Testis (tissue), 3 donors: ENCODE measurements around the gene CYB5R2. TPM values are rescaled to one million over a fixed set of nuclear protein-coding genes. Genes with fewer than 3 reads are reported as not detected.

Source experiments
- DNase-seq: peaks from one replicate; pipeline ENCODE4 v3.0.0-alpha.2; 2019
- H3K27ac ChIP-seq, 2 donors: fragments of 200-600 bp; sonication (generic); one replicate each; pipeline ENCODE4 v1.5.1; 2019
- H3K27me3 ChIP-seq: fragments of 200-600 bp; sonication (generic); one replicate; pipeline ENCODE4 v1.5.1; 2019
- H3K36me3 ChIP-seq: fragments of 200-600 bp; sonication (generic); one replicate; pipeline ENCODE4 v1.5.1; 2017; ENCODE audit warnings: low read depth; ENCODE audit errors: missing control alignments
- H3K4me1 ChIP-seq: fragments of 200-600 bp; sonication (generic); one replicate; pipeline ENCODE4 v1.5.1; 2019
- H3K4me3 ChIP-seq, 2 donors: fragments of 200-600 bp; sonication (generic); one replicate each; pipeline ENCODE4 v1.5.1; 2017 to 2019
- H3K9me3 ChIP-seq: fragments of 200-600 bp; sonication (generic); one replicate; pipeline ENCODE4 v1.5.1; 2017
- CTCF ChIP-seq, 3 experiments: fragments of 450-650 bp in 2 of 3; fragments of 200-600 bp in 1 of 3; sonication (generic) in 1 of 3; IDR thresholded peaks; one replicate each; pipeline ENCODE4 v1.5.1; 2016 to 2019; ENCODE audit warnings: antibody characterized with exemption in 3 of 3, mild to moderate bottlenecking in 2 of 3, moderate library complexity in 1 of 3
- POLR2A ChIP-seq: fragments of 450-650 bp; IDR thresholded peaks from one replicate; pipeline ENCODE4 v1.6.1; 2017; ENCODE audit warnings: antibody characterized with exemption, mild to moderate bottlenecking, moderate library complexity
- WGBS, 2 donors: methylation state at CpG; one replicate each; pipeline ENCODE4 v1.1.5; 2018; 5-methylcytosine and 5-hydroxymethylcytosine counted together
- intact Hi-C: fragments of 100-400 bp; cut with DNase I; formaldehyde crosslinking; loops from one replicate; pipeline ENCODE4 v1.15.1; 2023; ENCODE audit warnings: low total_unique reads
- polyA plus RNA-seq: library from polyadenylated mRNA; stranded (reverse); fragments of 350-450 nt; fragmentation: Illumina TruSeq; extraction: RNeasy Lipid Tissue Mini Kit (QIAGEN cat#74804); gene quantifications from one replicate; pipeline ENCODE4 v1.2.3, GENCODE V29; 2014; ENCODE audit warnings: low read depth, low replicate concordance; ENCODE audit not compliant: insufficient read depth
- total RNA-seq, 2 donors: library from RNA; depleted of rRNA; stranded (reverse); fragments of >200 nt; gene quantifications; one replicate each; pipeline ENCODE4 v1.2.3, GENCODE V29; 2016

CYB5R2 gene
- total and polyA plus RNA-seq, 3 donors from 2014 or later = 140 to 263 (median 190) TPM

DNA sequence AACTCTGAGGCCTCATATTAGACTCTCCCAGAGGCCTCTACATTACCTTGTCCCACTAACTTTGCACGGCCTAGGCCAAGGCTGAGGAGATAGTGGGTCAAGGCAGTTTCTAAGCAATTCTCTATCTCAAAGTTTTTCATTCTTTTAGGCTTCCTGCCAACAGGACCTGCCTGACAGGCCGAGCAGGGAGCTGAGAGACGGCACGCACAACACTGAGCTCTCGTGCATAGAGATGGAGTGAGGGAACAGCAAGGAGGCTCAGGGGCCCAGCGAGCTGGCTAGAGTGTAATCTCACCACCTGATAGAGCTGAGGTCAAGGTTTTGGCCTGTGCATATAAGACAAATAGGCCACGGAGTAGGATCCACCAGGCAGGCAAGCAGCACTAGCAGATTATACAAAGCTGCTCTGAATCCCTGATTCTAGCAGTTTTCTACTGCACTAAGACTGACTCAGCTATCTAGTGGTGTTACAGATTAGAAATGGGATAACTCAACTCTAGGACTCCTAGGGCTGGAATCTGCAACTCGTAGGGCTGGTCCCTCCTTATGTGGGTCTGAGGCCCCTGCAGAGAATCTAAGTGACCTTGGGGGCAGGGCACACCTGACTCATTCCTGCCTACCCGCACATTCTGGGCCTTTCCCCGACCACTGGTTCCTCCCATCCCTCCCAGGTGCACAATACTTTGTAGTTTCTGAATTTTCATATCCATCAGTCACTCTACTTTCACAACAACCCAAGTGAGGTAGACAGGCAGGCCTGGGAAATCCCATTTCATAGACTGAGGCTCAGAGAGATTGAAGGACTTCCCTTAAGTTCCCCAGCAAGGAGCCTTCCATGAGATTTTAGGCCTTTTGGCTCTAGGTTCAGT, 1.7 kb downstream of the CYB5R2 start:
- TF ChIP-seq POLR2A (no peak), CTCF (IDR thresholded peaks at IDR 0.05) (no peak)
- Histone ChIP-seq H3K27ac (peak overlapping the region; percentile 52 to 75), H3K27me3 (no peaks in the 10 kb centered on the region), H3K4me3 (no peak overlapping the region), H3K4me1 (peaks cover 25% of the 10 kb centered on the region), H3K9me3 (no peaks in the 10 kb centered on the region), H3K36me3 (no peaks in the 10 kb centered on the region)
- intact Hi-C loops = no loop called here
- peak; percentile 62 for DNase-seq
- 43 to 63% methylated on average over 10 of the region's 10 CpGs for WGBS, 2 donors

- 69 to 71% methylated on average over 4 of the region's 4 CpGs for whole genome bisulfite sequencing, 2 donors
- Histone ChIP-seq H3K27me3 (no peaks in the 10 kb centered on the region), H3K9me3 (no peaks in the 10 kb centered on the region), H3K36me3 (no peaks in the 10 kb centered on the region), H3K27ac (peak overlapping the region in 1 of 2 donors; percentile 52), H3K4me1 (peaks cover 25% of the 10 kb centered on the region), H3K4me3 (no peak overlapping the region)
- intact Hi-C loops = no loop called here
- no peak for DNase-seq
- TF ChIP-seq POLR2A (no peak), CTCF (IDR thresholded peaks at IDR 0.05) (no peak)
Observed at GRCh38 chr11:7670641-7671040, 2.7 kb downstream of the CYB5R2 start.

DNA sequence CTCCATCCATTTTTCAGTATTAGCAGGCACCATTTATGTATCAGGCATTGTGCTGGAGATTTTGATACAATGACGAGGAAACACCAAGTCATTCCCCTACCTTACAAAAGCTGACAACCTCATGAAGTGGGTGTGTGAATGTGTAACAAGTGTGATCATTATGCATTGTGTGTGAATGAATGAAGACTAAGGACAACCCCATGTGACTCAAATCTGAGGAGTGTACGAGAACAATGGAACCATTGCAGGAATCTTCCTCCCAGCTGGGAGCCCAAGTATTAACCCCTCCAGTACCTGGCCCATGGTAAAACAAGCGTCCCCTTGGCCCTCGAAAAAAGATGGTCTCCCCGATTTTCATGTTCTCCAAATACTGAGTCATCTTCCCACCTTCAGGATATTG, 4.4 kb downstream of the CYB5R2 start:
- no peak for DNase-seq
- no peak overlapping the region for H3K4me3 ChIP-seq
- intact Hi-C loops = no loop called here
- peaks cover 25% of the 10 kb centered on the region for H3K4me1 ChIP-seq
- no peaks in the 10 kb centered on the region for H3K36me3 ChIP-seq
- no peaks in the 10 kb centered on the region for H3K9me3 ChIP-seq
- WGBS, 2 donors = 69 to 75% methylated on average over 5 of the region's 5 CpGs
- H3K27ac ChIP-seq = peak overlapping the region in 1 of 2 donors; percentile 35
- TF ChIP-seq POLR2A (no peak), CTCF (IDR thresholded peaks at IDR 0.05) (no peak)
- no peaks in the 10 kb centered on the region for H3K27me3 ChIP-seq

DNA sequence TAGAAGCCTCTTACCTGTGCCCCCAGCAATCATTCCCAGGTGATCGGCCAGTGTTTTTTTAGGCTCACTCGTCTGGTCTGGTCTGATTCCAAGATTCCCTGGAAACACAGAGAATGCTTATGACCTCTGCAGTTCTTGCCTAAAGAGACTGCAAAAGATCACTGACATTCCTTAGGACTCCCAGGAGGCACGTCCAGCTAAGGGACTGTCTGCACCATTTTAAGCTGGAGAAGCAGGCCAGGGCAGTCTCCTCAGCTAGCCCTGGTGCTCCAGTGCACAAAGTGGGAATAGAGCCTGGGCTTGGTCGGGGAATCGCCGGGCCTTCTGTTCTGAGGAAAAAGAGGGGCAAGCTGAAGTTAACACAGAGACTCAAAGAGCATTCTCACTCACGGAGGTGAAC, 4.8 kb downstream of the CYB5R2 start:
- H3K4me3 ChIP-seq = no peak overlapping the region
- DNase-seq = no peak
- no peaks in the 10 kb centered on the region for H3K27me3 ChIP-seq
- H3K27ac ChIP-seq = peak overlapping the region in 1 of 2 donors; percentile 35
- no peaks in the 10 kb centered on the region for H3K36me3 ChIP-seq
- TF ChIP-seq CTCF (IDR thresholded peaks at IDR 0.05) (no peak), POLR2A (no peak)
- WGBS, 2 donors = 52 to 66% methylated on average over 7 of the region's 7 CpGs
- peaks cover 25% of the 10 kb centered on the region for H3K4me1 ChIP-seq
- intact Hi-C loops = no loop called here
- no peaks in the 10 kb centered on the region for H3K9me3 ChIP-seq

DNA sequence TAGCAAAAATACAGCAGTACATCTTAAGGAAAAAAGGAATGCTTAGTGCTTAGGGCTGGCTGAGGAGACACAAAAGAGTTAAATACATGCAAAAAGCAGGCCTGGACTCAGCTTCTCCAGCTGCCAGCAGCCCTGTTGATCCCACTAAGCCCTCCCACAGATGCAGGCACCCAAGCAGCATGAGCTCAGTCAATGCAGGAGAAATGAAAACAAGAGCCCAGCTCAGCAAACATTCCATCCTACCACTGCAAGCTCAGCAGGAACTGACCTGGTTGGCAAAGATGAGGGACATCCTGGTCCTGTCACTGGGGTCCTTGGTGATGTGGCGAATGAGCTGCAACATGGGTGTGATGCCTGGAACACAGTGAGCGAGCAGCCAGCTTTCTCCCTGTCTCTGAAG, 5.8 kb downstream of the CYB5R2 start:
- Histone ChIP-seq H3K27ac (no peak overlapping the region), H3K9me3 (no peaks in the 10 kb centered on the region), H3K27me3 (no peaks in the 10 kb centered on the region), H3K36me3 (no peaks in the 10 kb centered on the region), H3K4me1 (peaks cover 18% of the 10 kb centered on the region), H3K4me3 (no peak overlapping the region)
- TF ChIP-seq POLR2A = no peak
- TF ChIP-seq CTCF (IDR thresholded peaks at IDR 0.05) = no peak
- no peak for DNase-seq
- intact Hi-C loops = no loop called here
- WGBS, 2 donors = 62 to 75% methylated on average over 2 of the region's 2 CpGs
